Loucy (cell line): ENCODE data around the gene GSTM3.

ENCODE experiments used
- CTCF ChIP-seq: fragments of 200-600 bp; sonication (generic); conservative IDR thresholded peaks from 2 replicates; pipeline ENCODE4 v1.5.1; 2014; ENCODE audit warnings: mild to moderate bottlenecking, antibody characterized with exemption, low read length
- EZH2phosphoT487 ChIP-seq: fragments of 200-600 bp; IDR thresholded peaks from 2 replicates; pipeline ENCODE4 v1.6.1; 2018; ENCODE audit warnings: antibody characterized with exemption, mild to moderate bottlenecking, moderate library complexity, borderline replicate concordance

GRCh38 chr1:109771712-109772657 is 31.1 kb upstream of the GSTM3 start:
- TF ChIP-seq CTCF (no peak), EZH2phosphoT487 (no peak)
